ENCODE measurements around the gene PTCH2.
"Not testable (repeated sequence)": the region's sequence is repeated elsewhere in the genome, so short reads cannot be mapped to it uniquely, and the experiment has no call there.

The PTCH2 gene

GRCh38 chr1:44812822-44813543, 30.1 kb downstream of the PTCH2 start:
- in situ Hi-C loops (cut with MboI; ENCODE audit: low sequenced_read_pairs, unreplicated experiment), result no loop called here
- DNase-seq (ENCODE audit: low spot score), result no peak
- no peak for TF ChIP-seq CTCF (IDR thresholded peaks at IDR 0.05; ENCODE audit: borderline replicate concordance, control extremely low read depth, extremely low read depth, insufficient read depth, missing control alignments)

- DNase-seq (ENCODE audit: low spot score), result no peak
- in situ Hi-C loops (cut with MboI; ENCODE audit: low sequenced_read_pairs, unreplicated experiment), result no loop called here
- no peak for TF ChIP-seq CTCF (IDR thresholded peaks at IDR 0.05; ENCODE audit: borderline replicate concordance, control extremely low read depth, extremely low read depth, insufficient read depth, missing control alignments)
Observed at GRCh38 chr1:44811234-44811633, 31.8 kb downstream of the PTCH2 start.

- DNase-seq (ENCODE audit: low spot score); in situ Hi-C loops (cut with MboI; ENCODE audit: low sequenced_read_pairs, unreplicated experiment): not testable (repeated sequence)
Observed at GRCh38 chr1:44810762-44811105, 32.3 kb downstream of the PTCH2 start.

- no peak for DNase-seq (ENCODE audit: low spot score)
- no peak for TF ChIP-seq CTCF (IDR thresholded peaks at IDR 0.05; ENCODE audit: borderline replicate concordance, control extremely low read depth, extremely low read depth, insufficient read depth, missing control alignments)
- in situ Hi-C loops (cut with MboI; ENCODE audit: low sequenced_read_pairs, unreplicated experiment), result no loop called here
Observed at GRCh38 chr1:44810101-44810761, 32.8 kb downstream of the PTCH2 start.

- no peak for TF ChIP-seq CTCF (IDR thresholded peaks at IDR 0.05; ENCODE audit: borderline replicate concordance, control extremely low read depth, extremely low read depth, insufficient read depth, missing control alignments)
- peak; percentile 81 for DNase-seq (ENCODE audit: low spot score)
- in situ Hi-C loops (cut with MboI; ENCODE audit: low sequenced_read_pairs, unreplicated experiment), result no loop called here
Observed at GRCh38 chr1:44808938-44809917, 33.8 kb downstream of the PTCH2 start.

- in situ Hi-C loops (cut with MboI; ENCODE audit: low sequenced_read_pairs, unreplicated experiment), result no loop called here
- TF ChIP-seq CTCF (IDR thresholded peaks at IDR 0.05; ENCODE audit: borderline replicate concordance, control extremely low read depth, extremely low read depth, insufficient read depth, missing control alignments), result no peak
- peak; percentile 71 for DNase-seq (ENCODE audit: low spot score)
Observed at GRCh38 chr1:44808063-44808937, 34.8 kb downstream of the PTCH2 start, which contains the start of gene BTBD19. TSS of gene BTBD19 (plus strand) at chr1:44808523. CDS start at chr1:44808821, 298 bp downstream.

All from GM13976 (cell line).